Stimulated activated CD4-positive, alpha-beta T cell treated with anti-CD3 and anti-CD28 coated beads, Interleukin-4, amount 100 ng/mL, for 1 hour (primary cell): Measurements from ENCODE around the gene CRADD.
"Not testable (repeated sequence)": the region's sequence is repeated elsewhere in the genome, so short reads cannot be mapped to it uniquely, and the experiment has no call there.

Experiments
- DNase-seq: peaks from one replicate; pipeline ENCODE4 v3.0.0-alpha.2; 2020

CRADD gene

DNA sequence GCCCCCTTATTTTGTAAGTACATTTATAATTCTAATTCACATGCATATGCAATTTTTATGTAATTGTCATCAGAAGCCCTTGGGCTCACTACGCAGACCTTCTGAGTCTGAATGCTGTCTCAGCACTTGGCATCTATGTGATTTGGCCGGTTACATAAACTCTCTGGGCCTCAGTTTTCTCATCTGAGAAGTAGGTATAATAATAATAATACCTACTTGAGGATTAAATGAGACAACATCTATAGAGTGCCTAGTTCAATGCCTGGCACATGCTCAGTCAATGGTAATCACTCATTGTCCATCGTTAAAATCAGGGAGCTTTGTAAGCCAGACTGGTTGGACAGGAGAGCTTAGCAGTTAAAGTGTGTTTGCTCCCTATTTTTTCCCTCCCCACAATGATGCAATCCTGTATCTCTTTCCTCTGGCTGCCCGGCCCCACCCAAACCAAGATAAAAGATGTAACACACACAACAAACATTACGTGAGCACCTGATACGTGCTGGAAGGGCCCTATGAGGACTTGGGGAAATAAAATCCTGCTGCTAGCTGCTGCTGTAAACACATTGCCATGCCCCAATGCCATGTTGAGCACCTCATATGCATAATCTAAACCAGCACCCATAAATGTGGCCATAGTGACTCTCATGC is 235.0 kb downstream of the CRADD start:
- no peak for DNase-seq

DNA sequence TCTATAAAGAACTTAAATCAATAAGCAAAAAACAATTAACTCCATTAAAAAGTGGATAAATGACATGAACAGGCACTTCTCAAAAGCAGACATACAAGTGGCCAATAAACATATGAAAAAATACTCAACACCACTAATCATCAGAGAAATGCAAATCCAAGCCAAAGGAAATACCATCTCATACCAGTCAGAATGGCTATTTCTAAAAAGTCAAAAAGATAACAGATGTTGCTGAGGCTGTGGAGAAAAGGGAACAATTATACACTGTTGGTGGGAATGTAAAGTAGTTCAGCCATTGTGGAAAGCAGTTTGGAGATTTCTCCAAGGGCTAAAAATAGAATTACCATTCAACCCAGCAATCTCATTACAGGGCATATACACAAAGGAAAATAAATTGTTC is 236.7 kb downstream of the CRADD start:
- DNase-seq = no peak

DNA sequence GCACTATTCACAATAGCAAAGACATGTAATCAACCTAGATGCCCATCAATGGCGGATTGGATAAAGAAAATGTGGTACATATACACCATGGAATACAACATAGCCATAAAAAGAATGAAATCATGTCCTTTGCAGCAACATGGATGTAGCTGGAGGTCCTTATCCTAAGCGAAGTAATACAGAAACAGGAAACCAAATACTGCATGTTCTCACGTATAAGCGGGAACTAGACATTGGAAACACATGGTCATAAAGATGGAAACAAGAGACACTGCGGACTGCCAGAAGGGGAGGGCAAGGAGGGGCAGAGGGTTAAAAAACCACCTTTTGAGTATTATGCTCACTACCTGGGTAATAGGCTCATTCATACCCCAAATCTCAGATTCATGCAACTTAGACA is 237.1 kb downstream of the CRADD start:
- DNase-seq = no peak

DNA sequence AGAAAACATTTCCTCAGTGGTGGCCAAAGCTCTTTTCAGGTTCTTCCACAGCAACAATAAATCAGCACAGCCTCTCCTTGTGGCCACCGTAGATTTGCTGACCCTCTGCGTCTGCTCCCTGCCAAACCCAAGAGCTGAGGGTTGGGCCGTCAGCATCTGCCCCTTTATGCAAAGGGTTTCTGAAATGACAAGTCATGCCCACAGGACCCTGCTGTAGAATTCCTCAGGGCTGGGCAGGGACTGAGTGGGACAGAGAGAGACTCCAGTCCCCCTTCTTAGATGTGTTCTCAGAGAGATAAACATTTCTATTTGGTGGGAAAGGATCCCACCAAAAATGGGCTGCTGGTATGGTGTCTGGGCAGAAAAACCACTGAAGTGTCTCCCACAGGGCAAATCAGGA is 238.2 kb downstream of the CRADD start:
- DNase-seq = no peak

DNA sequence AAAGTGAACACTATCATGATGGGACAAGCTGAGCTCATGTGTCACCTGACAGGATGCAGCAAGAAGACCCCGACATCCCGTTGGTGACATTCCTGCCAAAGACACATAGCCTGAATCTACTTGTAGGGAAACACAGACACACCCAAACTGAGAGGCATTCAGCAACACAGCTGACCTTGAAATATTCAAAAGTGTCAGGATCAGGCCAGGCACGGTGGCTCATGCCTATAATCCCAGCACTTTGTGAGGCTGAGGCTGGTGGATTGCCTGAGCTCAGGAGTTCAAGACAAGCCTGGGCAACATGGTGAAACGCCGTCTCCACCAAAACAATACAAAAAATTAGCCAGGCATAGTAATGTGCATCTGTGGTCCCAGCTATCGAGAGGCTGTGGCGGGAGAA is 239.2 kb downstream of the CRADD start:
- DNase-seq = no peak

DNA sequence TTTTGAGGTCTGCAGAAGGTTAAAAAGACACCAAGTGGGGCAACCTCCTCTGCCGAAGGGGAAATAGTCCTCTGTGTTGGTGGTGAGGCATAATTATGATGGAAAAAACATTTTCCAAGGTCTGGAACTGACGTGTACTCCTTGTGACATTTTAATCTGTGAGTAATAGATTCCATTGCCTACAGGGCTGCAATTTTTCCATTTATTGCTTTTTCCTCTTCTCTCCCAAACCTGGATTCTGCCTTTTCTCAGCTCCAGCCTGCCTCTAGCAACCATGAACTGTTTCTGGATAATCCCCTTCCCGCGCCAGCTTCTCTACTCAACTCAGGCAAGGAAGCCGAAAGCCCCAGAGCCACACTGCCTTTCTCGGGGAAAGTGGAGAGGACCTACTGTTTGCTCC is 241.1 kb downstream of the CRADD start:
- DNase-seq = no peak

DNA sequence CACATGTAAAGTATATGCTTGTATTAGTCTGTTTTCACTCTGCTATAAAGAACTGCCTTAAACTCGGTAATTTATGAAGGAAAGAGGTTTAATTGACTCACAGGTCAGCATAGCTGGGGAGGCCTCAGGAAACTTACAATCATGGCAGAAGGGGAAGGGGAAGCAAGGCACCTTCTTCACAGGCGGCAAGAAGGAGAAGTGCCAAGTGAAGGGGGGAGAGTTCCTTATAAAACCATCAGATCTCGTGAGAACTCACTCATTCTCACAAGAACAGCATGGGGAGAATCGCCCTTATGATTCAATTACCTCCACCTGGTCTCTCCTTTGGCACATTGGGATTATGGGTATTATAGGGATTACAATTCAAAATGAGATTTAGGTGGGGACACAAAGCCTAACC is 241.7 kb downstream of the CRADD start:
- DNase-seq = no peak

DNA sequence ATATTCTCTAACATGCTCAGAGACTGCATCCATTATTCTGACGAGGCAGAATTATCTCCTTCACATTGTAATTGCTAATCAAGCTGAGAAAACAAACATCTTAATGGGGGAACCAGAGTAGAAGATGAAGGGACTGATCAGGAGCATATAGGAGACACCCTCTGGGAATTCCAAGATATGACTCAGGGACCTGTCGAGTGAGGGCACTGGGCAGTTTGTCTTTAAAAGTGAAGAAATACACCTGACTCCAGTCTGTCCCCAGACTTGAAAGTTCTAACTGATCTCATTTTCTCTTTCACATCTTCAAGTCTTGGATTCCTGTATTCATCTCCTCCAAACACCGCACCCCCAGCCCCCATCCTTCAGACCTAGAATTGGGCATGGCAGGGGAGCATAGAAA is 244.3 kb downstream of the CRADD start:
- DNase-seq = no peak

DNA sequence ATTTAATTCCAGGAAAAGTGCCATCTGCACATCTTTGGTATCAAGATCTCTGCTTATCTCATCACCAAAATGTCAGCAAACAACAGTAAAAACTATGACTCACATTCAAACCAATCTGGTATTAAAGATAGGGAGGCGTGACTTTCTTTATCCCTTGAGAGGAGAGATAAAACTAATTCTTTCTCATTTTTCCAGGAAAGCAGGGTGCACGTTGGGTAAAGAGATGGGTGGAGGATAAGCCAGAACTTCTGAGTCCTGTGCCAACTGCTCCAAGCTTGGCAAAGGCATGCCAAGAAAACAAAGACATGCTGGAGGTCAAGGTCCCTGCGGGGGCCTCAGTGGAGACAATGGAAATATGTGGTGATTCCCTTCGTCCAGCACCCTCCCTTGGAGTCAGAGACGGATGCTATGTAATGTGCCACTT is 245.4 kb downstream of the CRADD start:
- DNase-seq = no peak

DNA sequence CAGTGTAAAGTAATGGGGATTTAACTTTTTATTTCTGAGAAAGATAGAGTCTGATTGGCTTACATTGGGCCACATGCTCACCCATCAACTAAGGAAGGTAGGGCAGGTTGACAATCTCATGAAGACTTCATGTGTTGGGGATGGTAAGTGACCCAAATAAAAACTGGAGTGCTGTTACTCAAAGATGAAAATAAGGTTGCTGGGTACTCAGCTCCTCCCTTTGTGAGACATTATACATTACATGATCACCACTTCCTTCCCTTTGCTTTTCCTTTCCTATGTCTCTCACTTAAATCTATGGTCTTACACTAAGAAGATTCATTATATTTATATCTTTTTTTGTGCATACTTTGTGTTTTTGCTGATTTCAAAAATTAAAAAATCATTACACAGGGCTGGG is 247.2 kb downstream of the CRADD start:
- no peak for DNase-seq

DNA sequence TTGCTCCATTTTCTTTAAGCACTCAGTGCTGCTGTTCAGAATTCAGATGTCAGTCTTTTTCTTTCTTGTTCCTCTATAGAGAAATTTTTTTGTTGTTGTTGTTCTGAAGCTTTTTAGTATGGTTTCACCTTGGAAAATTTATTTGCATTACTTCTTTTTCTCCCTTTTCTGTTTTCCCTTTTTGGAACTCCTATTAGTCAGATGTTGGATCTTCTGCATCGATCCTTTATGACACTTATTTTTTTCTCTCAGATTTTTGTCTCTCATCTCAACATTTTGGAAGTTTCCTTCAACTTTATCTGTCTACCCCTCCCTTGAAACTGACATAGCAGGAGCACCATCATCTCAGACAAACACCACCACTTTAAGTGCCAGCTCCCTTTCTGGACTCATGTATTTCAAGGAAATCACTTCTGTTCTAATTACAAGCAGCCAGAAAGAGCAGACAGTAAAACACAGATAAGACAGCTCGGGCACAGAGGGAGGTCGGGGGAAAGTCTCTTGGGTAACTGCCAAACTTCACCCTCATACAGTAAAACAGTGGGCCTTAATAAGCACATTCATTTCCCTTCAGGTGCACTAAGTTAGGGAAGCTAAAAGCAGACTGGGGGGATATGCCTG is 248.5 kb downstream of the CRADD start:
- DNase-seq = no peak

DNA sequence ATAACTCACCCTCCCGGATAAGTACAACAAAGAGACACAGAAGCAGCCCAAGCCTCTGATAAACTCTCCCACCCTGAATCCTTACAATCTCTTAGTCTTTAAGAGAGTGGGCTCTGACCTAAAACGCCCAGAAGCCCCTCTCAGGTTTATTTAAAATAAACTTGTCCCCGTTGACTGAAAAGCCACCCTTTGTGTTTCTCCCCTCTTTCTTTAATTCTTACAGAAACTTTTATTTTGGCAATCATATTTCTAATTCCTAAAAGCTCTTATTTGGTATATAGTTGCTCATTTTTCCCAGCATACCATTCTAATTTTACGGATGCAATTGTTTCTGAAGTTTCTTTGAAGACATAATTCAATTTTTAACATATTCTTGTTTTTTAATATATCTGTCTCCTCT is 249.1 kb downstream of the CRADD start:
- DNase-seq = no peak

DNA sequence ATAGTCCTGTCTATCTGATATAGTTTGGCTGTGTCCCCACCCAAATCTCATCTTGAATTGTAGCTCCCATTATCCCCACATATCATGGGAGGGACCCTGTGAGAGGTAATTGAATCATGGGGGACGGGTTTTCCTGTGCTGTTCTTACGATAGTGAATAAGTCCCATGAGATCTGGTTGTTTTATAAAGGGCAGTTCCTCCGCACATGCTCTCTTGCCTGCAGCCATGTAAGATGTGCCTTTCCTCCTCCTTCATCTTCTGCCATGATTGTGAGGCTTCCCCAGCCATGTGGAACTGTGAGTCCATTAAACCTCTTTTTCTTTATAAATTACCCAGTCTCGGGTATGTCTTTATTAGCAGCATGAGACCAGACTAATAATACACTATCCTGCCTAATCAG is 251.9 kb downstream of the CRADD start:
- not testable (repeated sequence) for DNase-seq

DNA sequence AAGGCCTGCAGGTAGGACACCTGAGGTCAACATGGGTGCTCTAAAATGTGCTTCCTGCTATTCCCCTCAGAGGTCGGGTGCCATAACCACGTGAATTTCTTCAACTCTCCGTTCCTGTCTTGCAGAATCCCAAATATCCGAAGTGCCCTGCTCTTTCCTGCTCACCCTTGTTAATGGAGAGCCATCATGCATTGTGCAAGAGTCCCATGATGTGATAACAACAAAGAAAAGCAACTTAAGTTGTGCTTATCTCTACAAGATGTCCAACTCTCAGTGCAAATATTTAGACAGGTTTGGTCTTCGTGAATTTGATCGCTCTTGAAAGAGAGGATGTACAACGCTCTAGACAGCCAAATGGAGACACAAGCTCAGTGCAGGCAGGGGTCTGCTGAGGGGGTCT is 260.6 kb downstream of the CRADD start:
- no peak for DNase-seq

DNA sequence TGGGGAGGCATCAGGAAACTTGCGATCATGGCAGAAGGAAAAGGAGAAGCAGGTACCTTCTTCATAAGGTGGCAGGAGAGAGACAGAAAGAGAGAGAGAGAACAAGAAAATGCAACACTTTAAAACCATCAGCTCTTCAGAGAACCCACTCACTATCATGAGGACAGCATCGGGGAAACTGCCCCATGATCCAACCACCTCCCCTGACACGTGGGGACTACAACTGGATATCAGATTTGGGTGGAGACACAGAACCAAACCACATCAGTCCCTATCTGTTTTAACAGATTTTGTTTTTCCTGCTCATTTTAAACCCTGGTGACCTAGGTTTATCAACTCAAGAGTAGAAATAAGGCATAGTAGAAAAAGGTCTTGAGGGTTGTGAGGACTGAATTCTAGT is 261.1 kb downstream of the CRADD start:
- no peak for DNase-seq

DNA sequence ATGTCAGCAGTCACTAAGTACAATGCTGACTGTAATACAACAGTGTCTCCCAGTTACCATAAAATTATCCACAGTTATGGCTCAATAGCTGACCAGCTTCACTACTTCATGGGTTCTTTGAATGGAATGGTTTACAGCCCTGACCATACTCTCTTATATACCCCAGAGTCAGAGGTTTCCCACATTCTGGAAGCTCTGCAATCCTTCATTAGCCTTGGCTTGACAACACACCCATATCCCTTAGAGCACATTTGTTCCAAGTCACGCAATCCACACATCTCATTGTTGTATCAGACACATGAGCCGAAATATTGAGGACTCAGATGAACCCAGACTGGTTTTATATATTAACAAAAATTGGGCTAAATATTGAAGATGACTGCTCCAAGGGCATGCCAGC is 261.8 kb downstream of the CRADD start:
- no peak for DNase-seq

DNA sequence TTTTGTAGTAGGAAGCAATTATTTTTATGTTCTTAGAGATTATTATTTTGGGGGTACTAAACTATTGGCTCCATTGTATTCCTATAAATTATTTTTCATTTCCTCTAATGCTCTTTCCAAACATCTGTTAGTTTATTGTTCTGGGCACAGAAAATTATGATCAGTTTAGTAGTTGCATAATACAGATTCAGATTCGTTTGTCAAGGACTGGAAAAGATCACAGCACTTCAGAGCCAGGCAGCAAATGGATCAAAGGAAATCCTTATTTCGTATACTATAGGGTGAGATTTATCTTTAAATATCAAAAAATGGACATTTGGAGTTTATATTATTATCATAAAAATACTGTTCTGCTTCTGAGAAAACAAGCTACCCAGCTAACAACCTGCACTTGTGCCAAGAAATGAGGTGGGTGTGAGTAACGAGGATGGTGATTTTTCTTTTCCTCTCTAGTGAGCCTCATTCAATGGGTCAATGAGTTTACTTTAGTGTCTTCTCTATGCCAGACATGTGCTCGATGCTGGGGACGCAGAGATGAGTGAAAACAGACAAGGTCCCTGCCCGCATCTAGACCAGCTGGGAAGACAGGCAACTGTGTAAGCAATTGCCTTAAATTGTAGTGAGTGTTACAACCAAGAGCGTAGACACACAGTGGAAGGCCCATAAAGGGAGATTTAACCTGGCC is 262.6 kb downstream of the CRADD start:
- DNase-seq = no peak

DNA sequence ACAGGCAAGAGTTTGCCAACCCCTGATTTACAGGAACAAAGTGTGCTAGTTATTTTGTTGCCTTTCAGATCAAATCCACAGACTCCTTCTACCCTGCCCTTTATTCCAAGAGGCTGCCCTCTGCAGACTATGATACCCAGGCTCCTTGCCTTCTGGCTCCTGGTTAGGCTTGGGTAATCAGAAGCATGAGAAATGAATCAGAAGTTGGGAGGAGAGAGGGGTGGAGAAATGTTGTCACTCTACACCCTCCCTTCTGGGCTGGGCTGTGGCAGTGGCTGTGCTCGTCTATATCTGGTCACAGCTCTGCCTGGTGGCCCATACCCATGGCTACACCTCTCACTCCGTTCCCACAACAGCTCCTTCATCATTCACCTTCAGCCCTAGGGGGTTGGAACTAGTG is 266.6 kb downstream of the CRADD start:
- DNase-seq = no peak

DNA sequence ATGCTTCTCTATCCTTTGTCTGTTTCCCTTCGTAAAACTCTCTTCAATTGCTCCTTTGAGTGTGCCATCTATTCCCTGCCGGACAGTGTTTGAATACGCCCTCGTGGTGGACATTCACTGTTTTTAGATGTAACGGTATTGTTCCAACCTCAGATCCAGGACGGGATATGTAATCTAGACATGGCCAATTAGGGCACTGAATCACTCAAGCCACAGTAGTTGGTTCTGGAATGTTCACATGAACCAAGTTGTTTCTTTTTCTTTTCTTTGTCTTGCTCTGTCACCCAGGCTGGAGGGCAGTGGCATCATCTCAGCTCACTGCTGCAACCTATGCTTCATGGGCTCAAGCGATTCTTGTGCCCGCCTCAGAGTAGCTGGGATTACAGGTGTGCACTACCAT is 267.0 kb downstream of the CRADD start:
- no peak for DNase-seq
